ENCODE data around the gene ITIH3. TPM values are rescaled to one million over a fixed set of nuclear protein-coding genes. Genes with fewer than 3 reads are reported as not detected.

ITIH3 gene
- total RNA-seq, 5 donors from 2014 or later (not counting 1 experiment from before 2014, with no cell fraction given), result 0.23 to 0.88 (median 0.76) TPM; not detected in 2

DNA sequence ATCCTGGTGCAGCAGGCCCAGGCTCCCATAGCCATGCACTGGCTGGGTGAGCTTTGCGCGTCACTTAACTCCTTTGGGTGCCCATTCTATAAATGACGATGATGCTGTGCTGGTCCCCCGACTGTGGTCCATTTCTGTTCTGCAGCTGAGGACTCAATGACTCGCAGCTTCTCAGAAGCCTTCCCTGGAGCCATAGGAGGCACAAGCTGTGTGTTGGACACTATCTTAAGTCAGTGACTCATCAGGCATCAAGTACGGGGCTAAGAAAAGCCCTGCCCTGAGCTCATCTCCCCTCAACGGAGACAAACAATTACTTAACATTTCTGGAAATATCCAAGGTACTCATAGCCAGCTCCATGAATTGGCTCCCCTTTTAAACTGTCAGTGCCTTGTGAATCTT is 54.0 kb downstream of the ITIH3 start:
- Mint-ChIP-seq H3K4me3 (no peak overlapping the region), H3K4me1 (peaks cover 0 to 5% (median 0%) of the 10 kb centered on the region in 3 donors), H3K36me3 (peaks cover 29% of the 10 kb centered on the region), H3K27me3 (no peaks in the 10 kb centered on the region), H3K9me3 (no peaks in the 10 kb centered on the region), H3K27ac (no peak overlapping the region)
- Histone ChIP-seq H3K4me3 (ENCODE audit: control insufficient read depth in 1 of 2, extremely low read depth in 1 of 2, low read length in 1 of 2) (no peak overlapping the region), H3K27me3 (replicated peaks in 1 of 2; ENCODE audit: control insufficient read depth in 2 of 2, extremely low read depth in 1 of 2, insufficient read depth in 2 of 2, low read length in 1 of 2) (no peaks in the 10 kb centered on the region), H3K4me1 (ENCODE audit: control insufficient read depth in 1 of 2, extremely low read depth in 1 of 2, insufficient read depth in 2 of 2, low read length in 2 of 2) (no peaks in the 10 kb centered on the region), H3K27ac (ENCODE audit: low read length) (no peak overlapping the region), H3K9me3 (no peaks in the 10 kb centered on the region), H3K36me3 (ENCODE audit: control insufficient read depth in 2 of 2, extremely low read depth in 1 of 2, insufficient read depth in 1 of 2, low read length in 1 of 2) (peaks cover 23 to 64% of the 10 kb centered on the region in 2 donors)
- DNase-seq (no peak), ATAC-seq (replicated peaks in 1 of 4) (no peak)
- ChIA-PET POLR2A (no interaction called here), CTCF (interaction anchor here (0.9 to 1.4 kb wide), 2 partner anchors 11 to 44 kb away, joined by 3 to 5 read pairs; no protein-coding TSS in a partner anchor)
- WGBS (ENCODE audit: insufficient coverage), result 79% methylated on average over 7 of the region's 7 CpGs

GRCh38 chr3:52849656-52850055 is 55.1 kb downstream of the ITIH3 start:
- peaks cover 19 to 63% of the 10 kb centered on the region in 2 donors for H3K36me3 ChIP-seq (ENCODE audit: control insufficient read depth in 2 of 2, extremely low read depth in 1 of 2, insufficient read depth in 1 of 2, low read length in 1 of 2)
- no peaks in the 10 kb centered on the region for H3K9me3 ChIP-seq
- no peak overlapping the region for H3K4me3 Mint-ChIP-seq
- no peaks in the 10 kb centered on the region for H3K27me3 ChIP-seq (replicated peaks in 1 of 2; ENCODE audit: control insufficient read depth in 2 of 2, extremely low read depth in 1 of 2, insufficient read depth in 2 of 2, low read length in 1 of 2)
- no peaks in the 10 kb centered on the region for H3K27me3 Mint-ChIP-seq
- no peak overlapping the region for H3K4me3 ChIP-seq (ENCODE audit: control insufficient read depth in 1 of 2, extremely low read depth in 1 of 2, low read length in 1 of 2)
- ChIA-PET CTCF (interaction anchor here in 1 of 2 donors (0.6 kb wide), 1 partner anchor 85 kb away, joined by 5 read pairs; no protein-coding TSS in a partner anchor), POLR2A (no interaction called here)
- H3K4me1 Mint-ChIP-seq, result peaks cover 0 to under 1% (median 0%) of the 10 kb centered on the region in 3 donors
- H3K27ac ChIP-seq (ENCODE audit: low read length), result no peak overlapping the region
- H3K36me3 Mint-ChIP-seq, result peaks cover 24% of the 10 kb centered on the region
- H3K9me3 Mint-ChIP-seq, result no peaks in the 10 kb centered on the region
- ATAC-seq (replicated peaks in 1 of 4) (no peak), DNase-seq (no peak)
- no peaks in the 10 kb centered on the region for H3K4me1 ChIP-seq (ENCODE audit: control insufficient read depth in 1 of 2, extremely low read depth in 1 of 2, insufficient read depth in 2 of 2, low read length in 2 of 2)
- WGBS (ENCODE audit: insufficient coverage), result 100% methylated on average over 8 of the region's 15 CpGs
- no peak overlapping the region for H3K27ac Mint-ChIP-seq

DNA sequence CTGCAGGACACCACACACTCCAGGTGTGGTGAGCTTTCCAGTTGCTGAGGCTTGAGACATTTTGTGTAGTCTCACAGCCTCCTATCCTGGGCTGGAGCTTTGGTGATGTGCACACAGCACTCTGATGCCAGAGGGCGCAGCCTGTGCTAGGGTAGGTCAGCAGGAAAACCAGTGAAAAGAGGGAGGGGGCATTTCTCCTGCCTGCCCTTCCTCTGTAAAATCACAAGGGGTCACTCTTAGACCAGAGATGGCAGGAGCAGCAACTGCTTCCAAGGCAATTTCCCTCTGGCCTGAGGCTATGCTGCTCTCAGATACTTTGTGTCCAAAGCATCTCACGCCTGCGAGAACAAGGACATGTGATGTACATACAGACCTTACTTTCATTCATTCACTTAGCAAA is 56.8 kb downstream of the ITIH3 start:
- Histone ChIP-seq H3K27ac (ENCODE audit: low read length) (no peak overlapping the region), H3K4me1 (ENCODE audit: control insufficient read depth in 1 of 2, extremely low read depth in 1 of 2, insufficient read depth in 2 of 2, low read length in 2 of 2) (no peaks in the 10 kb centered on the region), H3K27me3 (replicated peaks in 1 of 2; ENCODE audit: control insufficient read depth in 2 of 2, extremely low read depth in 1 of 2, insufficient read depth in 2 of 2, low read length in 1 of 2) (no peaks in the 10 kb centered on the region), H3K4me3 (ENCODE audit: control insufficient read depth in 1 of 2, extremely low read depth in 1 of 2, low read length in 1 of 2) (no peak overlapping the region), H3K36me3 (ENCODE audit: control insufficient read depth in 2 of 2, extremely low read depth in 1 of 2, insufficient read depth in 1 of 2, low read length in 1 of 2) (peaks cover 19 to 68% of the 10 kb centered on the region in 2 donors), H3K9me3 (no peaks in the 10 kb centered on the region)
- Mint-ChIP-seq H3K36me3 (peaks cover 30% of the 10 kb centered on the region), H3K4me3 (no peak overlapping the region), H3K27ac (no peak overlapping the region), H3K4me1 (no peaks in the 10 kb centered on the region), H3K9me3 (no peaks in the 10 kb centered on the region), H3K27me3 (no peaks in the 10 kb centered on the region)
- ATAC-seq (replicated peaks in 1 of 4) (peak; percentile 43 to 56 (median 52)), DNase-seq (peak in 8 of 35 experiments; percentile 4 to 43 (median 10))
- no CpG with 5 or more reads among the region's 3 CpGs for WGBS (ENCODE audit: insufficient coverage)
- POLR2A ChIA-PET, result no interaction called here
- CTCF ChIA-PET, result interaction anchor here in 1 of 2 donors (1.2 kb wide), 1 partner anchor 223 kb away, joined by 3 read pairs; no protein-coding TSS in a partner anchor

DNA sequence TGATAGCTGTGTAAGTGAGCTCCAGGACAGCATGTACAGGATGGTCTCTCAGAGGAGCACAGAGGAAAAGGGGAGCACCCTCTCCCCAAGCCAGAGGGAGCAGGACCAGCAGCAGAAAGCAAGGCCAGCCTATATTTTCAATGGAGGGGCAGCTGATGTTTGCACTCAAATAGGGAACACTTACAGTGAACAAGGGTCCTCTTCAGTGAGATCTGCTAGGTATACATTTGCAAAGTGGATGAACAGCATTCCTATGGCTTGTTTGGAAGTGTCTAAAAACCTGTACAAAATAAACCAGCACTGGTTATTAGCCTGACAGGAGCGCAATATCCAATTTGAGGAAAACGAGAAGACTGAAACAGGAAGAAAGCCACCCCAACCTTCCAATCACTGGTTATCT is 57.8 kb downstream of the ITIH3 start:
- H3K27ac ChIP-seq (ENCODE audit: low read length), result no peak overlapping the region
- H3K4me3 ChIP-seq (ENCODE audit: control insufficient read depth in 1 of 2, extremely low read depth in 1 of 2, low read length in 1 of 2), result no peak overlapping the region
- 75% methylated on average over 2 of the region's 2 CpGs for WGBS (ENCODE audit: insufficient coverage)
- H3K4me1 ChIP-seq (ENCODE audit: control insufficient read depth in 1 of 2, extremely low read depth in 1 of 2, insufficient read depth in 2 of 2, low read length in 2 of 2), result no peaks in the 10 kb centered on the region
- Mint-ChIP-seq H3K9me3 (no peaks in the 10 kb centered on the region), H3K27ac (no peak overlapping the region), H3K4me3 (no peak overlapping the region), H3K4me1 (no peaks in the 10 kb centered on the region), H3K36me3 (peaks cover 30% of the 10 kb centered on the region), H3K27me3 (no peaks in the 10 kb centered on the region)
- ATAC-seq (replicated peaks in 1 of 4) (no peak), DNase-seq (no peak)
- H3K36me3 ChIP-seq (ENCODE audit: control insufficient read depth in 2 of 2, extremely low read depth in 1 of 2, insufficient read depth in 1 of 2, low read length in 1 of 2), result peaks cover 19 to 59% of the 10 kb centered on the region in 2 donors
- no peaks in the 10 kb centered on the region for H3K27me3 ChIP-seq (replicated peaks in 1 of 2; ENCODE audit: control insufficient read depth in 2 of 2, extremely low read depth in 1 of 2, insufficient read depth in 2 of 2, low read length in 1 of 2)
- CTCF ChIA-PET, result no interaction called here
- POLR2A ChIA-PET, result no interaction called here
- no peaks in the 10 kb centered on the region for H3K9me3 ChIP-seq

DNA sequence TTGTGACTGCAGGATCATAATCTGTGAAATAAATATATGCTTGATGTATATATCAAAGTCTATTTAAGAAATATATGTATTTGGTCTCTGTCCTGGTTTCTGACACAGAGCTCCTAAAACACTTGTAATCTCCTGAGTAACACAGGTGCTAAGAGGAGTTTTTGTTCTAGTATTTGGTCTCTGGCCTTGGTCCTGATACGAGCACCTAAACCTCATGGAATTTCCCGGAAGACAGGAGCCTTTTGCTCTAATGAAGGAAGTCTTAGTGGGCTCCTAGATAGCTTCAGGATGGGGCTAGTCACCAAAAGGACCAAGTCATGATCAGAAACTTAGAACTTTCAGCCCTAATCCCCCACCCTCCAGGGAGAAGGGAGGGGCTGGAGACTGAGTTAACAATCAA is 59.4 kb downstream of the ITIH3 start:
- Histone ChIP-seq H3K9me3 (no peaks in the 10 kb centered on the region), H3K36me3 (ENCODE audit: control insufficient read depth in 2 of 2, extremely low read depth in 1 of 2, insufficient read depth in 1 of 2, low read length in 1 of 2) (peaks cover 17 to 45% of the 10 kb centered on the region in 2 donors), H3K4me3 (ENCODE audit: control insufficient read depth in 1 of 2, extremely low read depth in 1 of 2, low read length in 1 of 2) (no peak overlapping the region), H3K27me3 (replicated peaks in 1 of 2; ENCODE audit: control insufficient read depth in 2 of 2, extremely low read depth in 1 of 2, insufficient read depth in 2 of 2, low read length in 1 of 2) (no peaks in the 10 kb centered on the region), H3K4me1 (ENCODE audit: control insufficient read depth in 1 of 2, extremely low read depth in 1 of 2, insufficient read depth in 2 of 2, low read length in 2 of 2) (no peaks in the 10 kb centered on the region), H3K27ac (ENCODE audit: low read length) (no peak overlapping the region)
- Mint-ChIP-seq H3K4me1 (no peaks in the 10 kb centered on the region), H3K9me3 (no peaks in the 10 kb centered on the region), H3K27me3 (no peaks in the 10 kb centered on the region), H3K4me3 (no peak overlapping the region), H3K36me3 (peaks cover 28% of the 10 kb centered on the region), H3K27ac (no peak overlapping the region)
- ChIA-PET POLR2A (no interaction called here), CTCF (interaction anchor here in 1 of 2 donors (0.7 kb wide), 1 partner anchor 9 kb away, joined by 3 read pairs; no protein-coding TSS in a partner anchor)
- ATAC-seq (replicated peaks in 1 of 4), result no peak
- no peak for DNase-seq
- no CpG with 5 or more reads among the region's 2 CpGs for WGBS (ENCODE audit: insufficient coverage)

GRCh38 chr3:52856666-52857065 is 62.1 kb downstream of the ITIH3 start:
- DNase-seq, result no peak
- H3K27me3 Mint-ChIP-seq, result no peaks in the 10 kb centered on the region
- Histone ChIP-seq H3K9me3 (no peaks in the 10 kb centered on the region), H3K27me3 (replicated peaks in 1 of 2; ENCODE audit: control insufficient read depth in 2 of 2, extremely low read depth in 1 of 2, insufficient read depth in 2 of 2, low read length in 1 of 2) (no peaks in the 10 kb centered on the region), H3K4me3 (ENCODE audit: control insufficient read depth in 1 of 2, extremely low read depth in 1 of 2, low read length in 1 of 2) (no peak overlapping the region), H3K4me1 (ENCODE audit: control insufficient read depth in 1 of 2, extremely low read depth in 1 of 2, insufficient read depth in 2 of 2, low read length in 2 of 2) (no peaks in the 10 kb centered on the region), H3K27ac (ENCODE audit: low read length) (no peak overlapping the region), H3K36me3 (ENCODE audit: control insufficient read depth in 2 of 2, extremely low read depth in 1 of 2, insufficient read depth in 1 of 2, low read length in 1 of 2) (peaks cover 15 to 31% of the 10 kb centered on the region in 2 donors)
- H3K9me3 Mint-ChIP-seq, result no peaks in the 10 kb centered on the region
- peaks cover 23% of the 10 kb centered on the region for H3K36me3 Mint-ChIP-seq
- POLR2A ChIA-PET, result no interaction called here
- CTCF ChIA-PET, result no interaction called here
- no peak overlapping the region for H3K27ac Mint-ChIP-seq
- whole genome bisulfite sequencing (ENCODE audit: insufficient coverage), result 100% methylated on average over 2 of the region's 5 CpGs
- H3K4me3 Mint-ChIP-seq, result no peak overlapping the region
- ATAC-seq (replicated peaks in 1 of 4), result no peak
- peaks cover 0 to 1% (median 0%) of the 10 kb centered on the region in 3 donors for H3K4me1 Mint-ChIP-seq

- Histone ChIP-seq H3K9me3 (no peaks in the 10 kb centered on the region), H3K27ac (ENCODE audit: low read length) (no peak overlapping the region), H3K36me3 (ENCODE audit: control insufficient read depth in 2 of 2, extremely low read depth in 1 of 2, insufficient read depth in 1 of 2, low read length in 1 of 2) (peaks cover 14 to 27% of the 10 kb centered on the region in 2 donors), H3K27me3 (replicated peaks in 1 of 2; ENCODE audit: control insufficient read depth in 2 of 2, extremely low read depth in 1 of 2, insufficient read depth in 2 of 2, low read length in 1 of 2) (no peaks in the 10 kb centered on the region), H3K4me1 (ENCODE audit: control insufficient read depth in 1 of 2, extremely low read depth in 1 of 2, insufficient read depth in 2 of 2, low read length in 2 of 2) (no peaks in the 10 kb centered on the region), H3K4me3 (ENCODE audit: control insufficient read depth in 1 of 2, extremely low read depth in 1 of 2, low read length in 1 of 2) (no peak overlapping the region)
- Mint-ChIP-seq H3K9me3 (no peaks in the 10 kb centered on the region), H3K36me3 (peaks cover 23% of the 10 kb centered on the region), H3K4me3 (no peak overlapping the region), H3K27me3 (no peaks in the 10 kb centered on the region), H3K4me1 (peaks cover 0 to 2% (median 1%) of the 10 kb centered on the region in 3 donors), H3K27ac (no peak overlapping the region)
- ChIA-PET CTCF (no interaction called here), POLR2A (no interaction called here)
- DNase-seq, result no peak
- no peak for ATAC-seq (replicated peaks in 1 of 4)
- WGBS (ENCODE audit: insufficient coverage), result no CpG with 5 or more reads among the region's 3 CpGs
These were observed 62.5 kb downstream of the ITIH3 start for GRCh38 chr3:52857133-52857532.

Measured in T-cell (primary cell).